NCI-H226 (cell line): ENCODE data around the gene FDXR.

ENCODE experiments used
- DNase-seq: peaks from one replicate; pipeline ENCODE4 v3.0.0-alpha.2; 2015

The FDXR gene

GRCh38 chr17:74832421-74832820 lies 40.4 kb downstream of the FDXR start:
- no peak for DNase-seq

DNA sequence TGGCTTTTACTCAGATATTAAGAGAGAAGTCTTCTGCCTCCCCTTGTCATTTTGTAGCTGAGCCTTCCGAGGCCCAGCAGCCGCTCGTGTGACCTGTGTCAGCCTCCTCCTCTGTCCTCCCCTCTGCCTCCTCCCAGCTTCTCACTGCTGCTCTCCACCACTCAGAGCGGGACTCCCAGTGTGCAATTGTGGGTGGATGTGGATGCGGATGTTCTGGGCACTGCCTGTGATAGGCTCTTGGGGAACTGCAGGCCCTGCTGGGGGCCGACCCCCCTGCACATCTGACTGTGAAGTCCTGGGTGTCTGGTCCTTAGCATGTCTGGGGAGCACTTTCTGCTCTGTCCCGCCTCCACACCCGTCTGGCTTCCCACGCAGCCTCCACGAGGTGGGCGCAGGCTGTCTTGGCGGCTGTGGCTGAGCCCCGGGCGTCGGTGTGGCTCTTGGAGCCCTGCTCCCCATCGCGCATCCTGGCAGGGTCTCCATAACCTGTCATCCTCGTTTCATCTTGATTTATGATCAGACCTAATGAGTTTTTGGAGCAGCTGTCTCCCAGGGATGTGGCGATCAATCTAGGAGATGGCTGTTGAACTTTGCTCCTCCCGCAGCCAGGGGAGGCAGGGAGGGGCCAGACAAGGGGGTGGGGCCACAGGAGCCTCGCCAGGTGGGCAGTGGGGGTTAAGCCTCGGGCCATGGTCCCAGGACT lies 41.2 kb downstream of the FDXR start:
- no peak for DNase-seq

DNA sequence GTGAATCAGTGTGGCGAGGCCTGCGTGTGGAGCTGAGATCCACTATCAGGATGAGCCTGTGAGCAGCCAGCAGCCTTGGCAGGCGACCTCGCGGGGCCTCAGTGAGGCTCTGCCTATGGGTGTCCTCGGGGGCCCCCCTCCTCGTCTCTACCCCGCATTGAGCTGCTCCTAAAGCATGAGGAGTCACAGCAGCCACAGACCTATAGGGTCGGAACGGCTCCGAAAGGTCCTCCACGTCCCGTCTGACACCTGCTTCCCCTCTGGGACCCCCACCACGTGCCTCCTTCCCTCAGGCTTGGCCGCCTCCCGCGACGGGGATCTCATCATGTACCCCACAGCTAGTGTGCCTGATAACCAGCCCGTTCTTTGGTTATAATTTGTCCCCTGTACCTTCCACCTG lies 41.9 kb downstream of the FDXR start:
- DNase-seq: no peak

- DNase-seq: no peak
Observed at GRCh38 chr17:74827800-74828199, 45.0 kb downstream of the FDXR start.

- no peak for DNase-seq
Observed at GRCh38 chr17:74825952-74826719, 46.7 kb downstream of the FDXR start.

GRCh38 chr17:74824961-74825627 lies 47.7 kb downstream of the FDXR start:
- no peak for DNase-seq

- no peak for DNase-seq
Observed at GRCh38 chr17:74822939-74823367, 49.8 kb downstream of the FDXR start.

DNA sequence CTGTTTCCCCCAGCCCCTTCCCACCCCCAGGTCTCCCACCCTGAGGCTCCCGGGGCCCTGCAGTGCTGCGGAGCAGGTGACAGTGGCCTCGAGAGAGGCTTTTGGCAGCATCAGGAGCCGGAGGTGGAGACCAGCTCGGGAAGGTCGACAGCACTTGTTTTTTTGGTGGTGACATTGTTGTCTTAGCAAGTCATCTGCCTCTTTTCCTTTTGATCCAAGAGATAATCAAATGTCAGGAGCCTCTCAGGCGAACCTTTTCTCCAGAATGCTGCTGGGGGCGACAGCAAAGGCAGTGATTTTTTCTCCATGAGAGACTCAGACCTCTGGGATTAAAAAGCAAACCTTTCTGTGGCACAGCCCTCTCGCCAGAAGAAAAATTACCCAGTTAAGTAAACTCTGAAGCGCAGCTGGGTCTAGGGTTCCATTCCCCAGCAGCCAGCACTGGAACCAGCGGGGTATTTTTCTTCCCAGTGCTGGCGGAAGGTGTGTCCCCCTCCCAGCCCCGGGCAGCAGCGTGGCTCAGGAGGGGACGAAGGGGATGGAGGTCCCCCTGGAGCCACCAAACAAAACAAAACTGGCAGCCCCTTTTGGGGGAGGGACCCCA lies 50.4 kb downstream of the FDXR start:
- DNase-seq: no peak

- DNase-seq: no peak
Observed at GRCh38 chr17:74821655-74822334, 51.0 kb downstream of the FDXR start.

- DNase-seq: no peak
Observed at GRCh38 chr17:74819801-74820436, 52.9 kb downstream of the FDXR start.

DNA sequence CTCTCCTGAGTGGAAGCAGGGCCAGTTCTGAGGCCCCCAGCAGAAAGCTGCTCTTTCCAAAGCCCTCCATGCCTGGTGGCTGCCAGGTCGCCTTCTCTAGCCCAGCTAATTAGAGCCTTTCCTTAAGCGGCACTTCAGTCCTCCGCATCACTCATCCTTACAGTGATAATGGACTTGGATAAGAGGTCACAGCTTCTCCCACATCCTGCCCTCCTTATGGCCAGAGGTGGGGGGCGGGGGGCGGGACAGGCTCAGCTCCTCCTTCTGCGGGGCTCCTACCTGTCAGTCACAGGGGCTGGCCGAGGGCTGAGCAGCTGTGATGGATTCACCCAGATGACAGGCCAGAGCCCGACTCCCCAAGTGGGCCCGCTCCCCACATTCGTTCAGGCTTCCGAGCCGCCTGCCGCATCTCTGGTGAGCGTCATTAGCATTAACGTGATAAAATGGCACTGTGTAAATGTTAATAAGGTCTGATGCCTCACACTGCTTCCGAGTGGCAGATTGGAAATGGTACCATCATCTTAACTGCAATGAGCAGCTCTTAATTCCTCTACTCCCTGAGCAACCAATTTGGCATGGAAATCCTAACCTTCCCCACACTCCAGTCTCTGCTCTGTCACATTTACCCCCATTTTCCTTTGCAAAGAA lies 54.4 kb downstream of the FDXR start:
- DNase-seq: no peak

- DNase-seq: no peak
Observed at GRCh38 chr17:74816905-74817620, 55.7 kb downstream of the FDXR start.

DNA sequence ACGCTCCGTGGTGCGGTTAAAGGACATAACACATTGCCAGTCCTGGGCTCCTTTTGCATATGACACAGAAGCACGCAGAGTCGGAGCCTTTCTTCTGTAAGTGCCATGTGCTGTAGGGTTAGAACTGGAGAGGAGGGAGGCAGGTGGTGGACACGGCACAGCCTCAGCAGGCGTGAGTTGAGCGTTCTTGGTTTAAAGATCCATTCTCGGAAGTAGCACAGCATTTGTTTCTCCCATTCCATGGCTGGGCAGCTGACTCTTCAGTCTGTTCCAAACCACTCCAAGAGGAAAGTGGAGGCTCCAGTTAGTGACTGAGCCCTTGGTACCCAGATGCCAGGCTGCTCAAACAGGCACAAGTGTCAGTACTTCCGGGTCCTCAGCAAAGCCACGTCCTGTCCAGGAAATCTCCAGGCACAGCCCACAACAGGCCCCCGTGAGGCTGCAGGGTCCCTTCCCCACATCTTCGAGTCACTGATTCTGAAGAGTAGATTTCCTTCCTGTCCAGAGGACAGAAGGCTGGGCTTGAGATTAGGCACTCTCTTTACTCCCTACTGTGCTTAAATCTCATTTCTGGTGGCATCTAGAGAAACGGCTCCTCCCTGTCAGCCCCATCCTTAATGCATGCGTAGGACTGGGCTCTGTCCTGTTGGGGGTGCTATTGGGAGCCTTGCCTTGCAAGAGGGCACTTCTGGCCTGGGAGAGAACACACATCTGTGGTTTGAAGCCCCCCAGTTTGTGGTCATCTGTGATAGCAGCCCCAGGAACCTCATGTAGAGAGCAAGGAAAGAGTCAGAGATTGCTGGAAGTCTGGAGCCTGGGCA lies 57.0 kb downstream of the FDXR start:
- DNase-seq: no peak

DNA sequence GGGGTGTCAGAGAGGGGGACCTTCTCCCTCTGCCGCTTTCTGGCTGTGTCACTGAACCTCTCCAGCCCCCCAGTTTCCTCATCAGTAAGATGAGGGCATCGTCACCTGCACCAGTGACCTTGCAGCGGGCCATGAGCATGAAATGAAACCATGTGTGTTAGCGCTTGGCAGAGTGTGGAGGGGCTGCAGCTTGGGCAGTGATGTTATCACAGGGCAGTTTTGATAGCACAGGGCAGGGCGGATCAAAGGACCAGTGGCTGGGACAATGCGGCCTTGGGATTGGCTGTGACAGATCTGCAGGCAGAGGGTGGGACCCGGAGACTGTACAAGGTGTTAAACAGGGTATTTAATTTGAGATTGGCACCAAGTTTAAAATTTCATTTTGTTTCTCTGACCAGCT lies 57.7 kb downstream of the FDXR start:
- no peak for DNase-seq

DNA sequence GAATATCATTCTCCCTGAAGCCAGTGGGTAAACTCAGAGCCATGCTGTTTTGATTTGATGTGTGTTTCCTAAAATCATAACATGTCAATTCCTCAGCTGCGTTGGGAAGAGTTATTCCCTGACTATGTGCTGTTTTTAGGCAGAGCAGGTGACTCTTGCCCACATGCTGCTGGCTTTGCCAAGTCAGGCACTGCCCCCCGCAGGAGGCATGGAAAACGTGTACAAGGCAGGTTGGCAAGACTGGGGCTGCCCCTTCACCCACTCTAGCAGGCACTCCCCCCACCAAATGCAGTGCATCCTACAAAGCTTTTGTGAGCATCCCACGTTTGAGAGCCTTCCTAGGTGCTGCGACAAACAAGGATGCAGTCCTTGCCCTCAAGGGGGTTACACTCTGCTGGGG lies 58.3 kb downstream of the FDXR start:
- no peak for DNase-seq
